Spleen (tissue), 11 donors: Measurements from ENCODE around the gene TLX2. TPM values are rescaled to one million over a fixed set of nuclear protein-coding genes. Genes with fewer than 3 reads are reported as not detected.

Source experiments
- DNase-seq: peaks from one replicate; pipeline ENCODE4 v3.0.0-alpha.2; 2020
- H3K27ac ChIP-seq, 8 donors: fragments of 200-600 bp; sonication (generic) in 7 of 8; 1 replicate in 4 of 8; 2 replicates in 4 of 8; pipeline versions ENCODE4 v1.5.0 to v1.8.0; 2016 to 2021; ENCODE audit warnings: inconsistent platforms in 4 of 8, mild to moderate bottlenecking in 4 of 8, moderate library complexity in 1 of 8
- H3K27me3 ChIP-seq, 7 donors: fragments of 200-600 bp; sonication (generic) in 6 of 7; replicated peaks in 1 of 7; 1 replicate in 4 of 7; 2 replicates in 3 of 7; pipeline versions ENCODE4 v1.5.0 to v1.8.0; 2016 to 2021; ENCODE audit warnings: inconsistent platforms in 3 of 7, mild to moderate bottlenecking in 1 of 7
- H3K36me3 ChIP-seq, 6 donors: fragments of 200-600 bp; sonication (generic) in 5 of 6; 1 replicate in 4 of 6; 2 replicates in 2 of 6; pipeline versions ENCODE4 v1.5.0 to v1.8.0; 2016 to 2021; ENCODE audit warnings: inconsistent platforms in 2 of 6
- H3K4me1 ChIP-seq, 6 donors: fragments of 200-600 bp; sonication (generic) in 5 of 6; 1 replicate in 3 of 6; 2 replicates in 3 of 6; pipeline versions ENCODE4 v1.5.0 to v1.8.0; 2016 to 2021; ENCODE audit warnings: inconsistent platforms in 3 of 6
- H3K4me3 ChIP-seq, 8 donors: fragments of 200-600 bp; sonication (generic) in 7 of 8; 1 replicate in 4 of 8; 2 replicates in 4 of 8; pipeline versions ENCODE4 v1.5.0 to v1.8.0; 2016 to 2021; ENCODE audit warnings: inconsistent platforms in 4 of 8, mild to moderate bottlenecking in 4 of 8, moderate library complexity in 2 of 8
- H3K9me3 ChIP-seq, 8 donors: fragments of 200-600 bp; sonication (generic) in 7 of 8; 1 replicate in 4 of 8; 2 replicates in 4 of 8; pipeline versions ENCODE4 v1.5.0 to v1.8.0; 2016 to 2021; ENCODE audit warnings: inconsistent platforms in 4 of 8
- POLR2A ChIP-seq, 3 donors: fragments of 450-650 bp; IDR thresholded peaks; one replicate each; pipeline ENCODE4 v1.5.1; 2017; ENCODE audit warnings: antibody characterized with exemption in 3 of 3, mild to moderate bottlenecking in 1 of 3
- POLR2AphosphoS5 ChIP-seq, 3 donors: sonication (generic); formaldehyde crosslinking; IDR thresholded peaks; one replicate each; pipeline ENCODE4 v1.5.1; 2017; ENCODE audit warnings: antibody characterized with exemption in 3 of 3
- WGBS, 5 donors: extraction: QIAGEN DNeasy Blood & Tissue Kit in 3 of 5; methylation state at CpG; one replicate each; pipeline versions ENCODE4 v1.1.5 to v1.1.7; 2013 to 2018; 5-methylcytosine and 5-hydroxymethylcytosine counted together
- intact Hi-C: fragments of 100-400 bp; cut with DNase I; formaldehyde crosslinking; loops from one replicate; pipeline ENCODE4 v1.15.0; 2023; ENCODE audit warnings: low total_unique reads
- polyA plus RNA-seq, 3 donors: library from polyadenylated mRNA; stranded (reverse); fragments of 200-250 nt; gene quantifications; one replicate each; pipeline ENCODE4 v1.2.1, GENCODE V29; 2013
- total RNA-seq, 7 donors: library from RNA; depleted of rRNA in 3 of 7; stranded (reverse); fragments of >200 nt in 3 of 7; fragmentation: NEBNext Ultra II Directional in 4 of 7; extraction: Animal tissue kit (Norgen Biotek cat#: 25700) in 4 of 7; gene quantifications; one replicate each; pipeline versions ENCODE4 v1.1.0 to v1.2.1, GENCODE V29; 2016 to 2021
- TF ChIP-seq, protein P1 (sequence below), 11 experiments: fragments of 200-600 bp in 7 of 11; fragments of 450-650 bp in 4 of 11; sonication (generic) in 4 of 11; IDR thresholded peaks in 8 of 11; conservative IDR thresholded peaks in 3 of 11; 1 replicate in 7 of 11; 2 replicates in 4 of 11; pipeline versions ENCODE4 v1.4.0 to v1.8.0; 2016 to 2021; ENCODE audit warnings: antibody characterized with exemption in 11 of 11, inconsistent platforms in 4 of 11, mild to moderate bottlenecking in 1 of 11
- donor health status: healthy with polysubstance abuse.
- donor health status: DM: no; HTN: no; CAD: no; lungs with moderate emphysema.
- donor health status: DM: no; HTN: no; CAD: no.
- donor health status: Bipolar disorder and iron deficiency.
- donor health status: healthy.
- donor health status: DM: no; HTN: no; CAD: no.
- donor health status: DM: yes; HTN: yes; CAD: no.

Gene TLX2
- total and polyA plus RNA-seq, 10 donors = 0.04 to 0.05 TPM; not detected in 8

DNA sequence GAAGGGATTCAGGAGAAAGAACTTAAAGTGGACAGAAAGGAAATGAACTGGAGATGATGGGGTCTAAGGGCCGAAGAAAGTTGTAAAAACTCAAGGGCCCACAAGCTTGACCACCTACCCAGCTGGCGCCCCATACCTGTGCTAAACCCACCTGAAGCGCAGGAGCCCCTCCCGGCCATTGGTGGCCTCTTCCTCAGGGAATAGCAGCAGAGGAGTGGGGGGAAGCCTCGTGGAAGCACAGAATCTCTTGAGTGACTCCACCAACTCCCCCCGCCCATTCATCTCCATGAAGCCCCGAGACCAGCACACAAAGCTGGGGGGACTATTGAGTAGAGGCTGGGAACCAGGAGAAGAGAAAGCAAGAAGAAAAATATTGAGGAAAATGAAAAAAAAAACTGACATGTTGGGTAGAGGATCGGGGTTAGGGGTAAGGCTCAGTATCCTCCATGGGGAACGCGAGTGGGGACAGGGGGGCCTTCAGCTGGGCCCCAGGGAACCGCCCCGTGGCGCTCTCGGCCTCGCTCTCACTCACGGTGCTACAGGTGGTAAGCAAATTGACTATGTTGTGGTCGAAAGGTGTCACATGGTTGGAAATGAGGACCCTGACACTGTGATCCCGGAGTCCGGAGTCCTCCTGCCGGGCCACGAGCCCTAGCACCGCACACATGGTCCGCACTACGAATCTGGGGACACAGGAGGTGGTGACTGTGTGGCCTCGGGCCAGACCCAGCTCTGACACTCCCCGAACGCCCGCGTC is 14.5 kb downstream of the TLX2 start:
- intact Hi-C loops = no loop called here
- TF ChIP-seq, protein P1, sequence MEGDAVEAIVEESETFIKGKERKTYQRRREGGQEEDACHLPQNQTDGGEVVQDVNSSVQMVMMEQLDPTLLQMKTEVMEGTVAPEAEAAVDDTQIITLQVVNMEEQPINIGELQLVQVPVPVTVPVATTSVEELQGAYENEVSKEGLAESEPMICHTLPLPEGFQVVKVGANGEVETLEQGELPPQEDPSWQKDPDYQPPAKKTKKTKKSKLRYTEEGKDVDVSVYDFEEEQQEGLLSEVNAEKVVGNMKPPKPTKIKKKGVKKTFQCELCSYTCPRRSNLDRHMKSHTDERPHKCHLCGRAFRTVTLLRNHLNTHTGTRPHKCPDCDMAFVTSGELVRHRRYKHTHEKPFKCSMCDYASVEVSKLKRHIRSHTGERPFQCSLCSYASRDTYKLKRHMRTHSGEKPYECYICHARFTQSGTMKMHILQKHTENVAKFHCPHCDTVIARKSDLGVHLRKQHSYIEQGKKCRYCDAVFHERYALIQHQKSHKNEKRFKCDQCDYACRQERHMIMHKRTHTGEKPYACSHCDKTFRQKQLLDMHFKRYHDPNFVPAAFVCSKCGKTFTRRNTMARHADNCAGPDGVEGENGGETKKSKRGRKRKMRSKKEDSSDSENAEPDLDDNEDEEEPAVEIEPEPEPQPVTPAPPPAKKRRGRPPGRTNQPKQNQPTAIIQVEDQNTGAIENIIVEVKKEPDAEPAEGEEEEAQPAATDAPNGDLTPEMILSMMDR (IDR thresholded peaks at IDR 0.05 in 8 of 11, conservative IDR thresholded peaks at IDR 0.05 in 3 of 11) = no peak
- peaks cover 0 to 67% (median 43%) of the 10 kb centered on the region in 6 donors for H3K36me3 ChIP-seq
- H3K9me3 ChIP-seq = no peaks in the 10 kb centered on the region
- H3K27me3 ChIP-seq = no peaks in the 10 kb centered on the region
- WGBS, 5 donors = 15 to 20% (median 17%) methylated on average over 26 to 29 of the region's 29 CpGs
- H3K4me1 ChIP-seq = peaks cover 20 to 59% (median 38%) of the 10 kb centered on the region in 6 donors
- peak overlapping the region; percentile 83 to 98 (median 89) for H3K4me3 ChIP-seq
- DNase-seq = no peak
- H3K27ac ChIP-seq = peak overlapping the region; percentile 90 to 98 (median 95)

DNA sequence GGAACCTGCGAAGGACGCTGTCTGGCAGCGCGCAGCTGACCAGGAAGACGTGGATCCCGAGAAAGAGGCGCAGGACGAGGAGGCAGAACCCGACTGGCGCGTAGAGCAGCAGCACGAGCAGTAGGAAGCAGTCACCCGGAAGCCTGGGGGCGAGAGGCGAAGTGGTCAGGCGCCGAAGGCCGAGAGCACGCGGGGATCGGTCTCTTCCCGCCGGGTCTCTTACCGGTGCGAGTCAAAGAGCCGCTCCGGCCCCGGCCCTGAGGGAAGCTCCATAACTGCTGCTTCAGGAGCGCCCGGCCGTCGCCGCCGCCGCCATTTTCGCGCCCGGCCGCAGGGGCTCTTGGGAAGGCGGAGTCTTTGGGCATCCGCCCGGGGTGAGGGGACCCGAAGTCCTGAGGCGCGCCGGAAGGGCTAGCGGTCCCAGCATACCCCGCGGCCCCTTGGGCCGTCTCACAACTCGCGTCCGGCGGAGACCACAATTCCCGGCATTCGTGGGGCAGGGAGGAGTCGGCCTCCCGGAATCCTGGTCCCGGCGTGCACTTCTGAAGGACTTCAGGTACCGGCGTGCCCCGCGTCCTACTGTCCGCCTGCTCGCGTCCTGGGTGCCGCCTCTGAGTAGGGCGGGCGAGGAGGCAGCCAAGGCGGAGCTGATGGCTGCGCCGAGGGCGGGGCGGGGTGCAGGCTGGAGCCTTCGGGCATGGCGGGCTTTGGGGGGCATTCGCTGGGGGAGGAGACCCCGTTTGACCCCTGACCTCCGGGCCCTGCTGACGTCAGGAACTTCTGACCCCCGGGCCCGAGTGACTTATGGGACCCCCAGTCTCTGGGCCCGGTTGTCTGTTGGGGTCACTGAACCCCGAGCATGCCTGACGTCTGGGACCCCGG is 15.3 kb downstream of the TLX2 start, which contains the start of the genes AUP1 and HTRA2:
TSS of gene AUP1 (minus strand) at position 350 of the 882 bp plus-strand sequence. CDS start at position 273, 77 bp downstream.
TSS of gene HTRA2 (plus strand) at position 577 of the 882 bp plus-strand sequence. CDS start at position 651, 74 bp downstream.
- no peaks in the 10 kb centered on the region for H3K27me3 ChIP-seq
- peak within 1 kb of the TSS; percentile 83 to 98 (median 89) for H3K4me3 ChIP-seq
- peaks cover 0 to 72% (median 43%) of the 10 kb centered on the region in 6 donors for H3K36me3 ChIP-seq
- H3K27ac ChIP-seq = peak within 1 kb of the TSS; percentile 90 to 98 (median 95)
- WGBS, 5 donors = 0 to 1% (median 0%) methylated on average over 33 to 87 of the region's 87 CpGs
- intact Hi-C loops = no loop called here
- peaks cover 20 to 59% (median 38%) of the 10 kb centered on the region in 6 donors for H3K4me1 ChIP-seq
- TF ChIP-seq POLR2AphosphoS5 (IDR thresholded peaks at IDR 0.05) = peak; percentile 94 to 98 (median 95)
- TF ChIP-seq, protein P1 (IDR thresholded peaks at IDR 0.05 in 8 of 11, conservative IDR thresholded peaks at IDR 0.05 in 3 of 11) = peak in 5 of 11 experiments; percentile 8 to 33 (median 27)
- peak in 1 of 3 donors; percentile 66 for TF ChIP-seq POLR2A (IDR thresholded peaks at IDR 0.05)
- peak; percentile 100 for DNase-seq
- no peaks in the 10 kb centered on the region for H3K9me3 ChIP-seq

DNA sequence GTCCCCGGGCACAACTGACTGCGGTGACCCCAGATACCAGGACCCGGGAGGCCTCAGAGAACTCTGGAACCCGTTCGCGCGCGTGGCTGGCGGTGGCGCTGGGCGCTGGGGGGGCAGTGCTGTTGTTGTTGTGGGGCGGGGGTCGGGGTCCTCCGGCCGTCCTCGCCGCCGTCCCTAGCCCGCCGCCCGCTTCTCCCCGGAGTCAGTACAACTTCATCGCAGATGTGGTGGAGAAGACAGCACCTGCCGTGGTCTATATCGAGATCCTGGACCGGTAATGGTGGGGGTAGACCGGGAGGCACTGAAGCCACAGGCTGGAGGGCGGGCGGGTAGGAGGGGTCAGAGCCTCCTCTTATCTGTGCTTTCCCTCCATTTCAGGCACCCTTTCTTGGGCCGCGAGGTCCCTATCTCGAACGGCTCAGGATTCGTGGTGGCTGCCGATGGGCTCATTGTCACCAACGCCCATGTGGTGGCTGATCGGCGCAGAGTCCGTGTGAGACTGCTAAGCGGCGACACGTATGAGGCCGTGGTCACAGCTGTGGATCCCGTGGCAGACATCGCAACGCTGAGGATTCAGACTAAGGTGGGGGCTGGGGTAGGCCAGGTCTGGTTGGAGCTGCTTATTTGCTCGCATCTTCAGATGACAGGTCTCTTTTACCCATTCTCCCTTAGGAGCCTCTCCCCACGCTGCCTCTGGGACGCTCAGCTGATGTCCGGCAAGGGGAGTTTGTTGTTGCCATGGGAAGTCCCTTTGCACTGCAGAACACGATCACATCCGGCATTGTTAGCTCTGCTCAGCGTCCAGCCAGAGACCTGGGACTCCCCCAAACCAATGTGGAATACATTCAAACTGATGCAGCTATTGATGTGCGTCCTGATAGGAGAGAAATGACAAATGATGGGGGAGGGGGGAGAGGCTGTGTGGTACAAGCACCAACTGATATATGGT is 16.3 kb downstream of the TLX2 start:
- peak overlapping the region; percentile 90 to 98 (median 95) for H3K27ac ChIP-seq
- H3K9me3 ChIP-seq = no peaks in the 10 kb centered on the region
- H3K4me1 ChIP-seq = peaks cover 20 to 59% (median 38%) of the 10 kb centered on the region in 6 donors
- peak; percentile 93 for DNase-seq
- 1 to 3% (median 2%) methylated on average over 45 to 54 of the region's 54 CpGs for WGBS, 5 donors
- TF ChIP-seq POLR2A (IDR thresholded peaks at IDR 0.05) (peak in 1 of 3 donors; percentile 5), POLR2AphosphoS5 (IDR thresholded peaks at IDR 0.05) (peak; percentile 59 to 74 (median 74))
- TF ChIP-seq, protein P1 (IDR thresholded peaks at IDR 0.05 in 8 of 11, conservative IDR thresholded peaks at IDR 0.05 in 3 of 11) = no peak
- peaks cover 0 to 63% (median 40%) of the 10 kb centered on the region in 6 donors for H3K36me3 ChIP-seq
- H3K27me3 ChIP-seq = no peaks in the 10 kb centered on the region
- H3K4me3 ChIP-seq = peak overlapping the region; percentile 83 to 98 (median 89)
- intact Hi-C loops = no loop called here
